Astrocyte (in vitro differentiated cells and primary cell): ENCODE measurements around the gene MKI67.

Source experiments
- EZH2 ChIP-seq: IDR thresholded peaks from 2 replicates; pipeline ENCODE4 v1.6.1; 2012; ENCODE audit warnings: mild to moderate bottlenecking, low read length, inconsistent platforms; ENCODE audit not compliant: insufficient read depth
- TF ChIP-seq, protein P1 (sequence below): IDR thresholded peaks from 2 replicates; pipeline ENCODE4 v1.5.1; 2011; ENCODE audit warnings: low read depth, mild to moderate bottlenecking, inconsistent platforms, low read length, moderate library complexity; ENCODE audit not compliant: insufficient read depth

DNA sequence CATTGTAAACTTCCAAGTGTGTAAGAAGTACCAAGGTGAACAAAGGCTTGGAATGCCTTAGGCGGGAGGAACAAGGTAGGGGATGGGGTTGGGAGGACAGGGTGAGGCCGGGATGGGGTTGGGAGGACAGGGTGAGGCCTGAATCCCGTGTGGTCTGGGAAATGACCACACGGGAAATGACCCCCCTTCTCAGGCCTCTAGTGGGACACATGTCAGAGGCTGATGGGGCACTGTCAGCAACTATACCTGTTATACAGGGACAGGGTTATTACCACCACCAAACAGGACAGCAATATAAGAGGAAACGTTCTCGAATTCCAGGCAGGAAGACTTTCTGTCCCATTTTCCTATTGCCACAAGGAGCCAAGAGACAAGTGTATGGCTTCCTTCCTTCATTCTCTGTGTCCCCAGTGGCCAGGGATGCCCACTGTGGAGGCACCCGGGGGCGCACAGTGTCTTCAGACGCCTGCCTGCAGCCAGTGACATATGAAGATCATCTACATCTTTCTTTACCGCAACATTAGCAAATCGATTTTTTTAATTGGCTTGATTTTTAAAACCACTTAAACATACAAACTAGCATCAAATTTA lies 1.3 kb downstream of the MKI67 start:
- TF ChIP-seq, protein P1, sequence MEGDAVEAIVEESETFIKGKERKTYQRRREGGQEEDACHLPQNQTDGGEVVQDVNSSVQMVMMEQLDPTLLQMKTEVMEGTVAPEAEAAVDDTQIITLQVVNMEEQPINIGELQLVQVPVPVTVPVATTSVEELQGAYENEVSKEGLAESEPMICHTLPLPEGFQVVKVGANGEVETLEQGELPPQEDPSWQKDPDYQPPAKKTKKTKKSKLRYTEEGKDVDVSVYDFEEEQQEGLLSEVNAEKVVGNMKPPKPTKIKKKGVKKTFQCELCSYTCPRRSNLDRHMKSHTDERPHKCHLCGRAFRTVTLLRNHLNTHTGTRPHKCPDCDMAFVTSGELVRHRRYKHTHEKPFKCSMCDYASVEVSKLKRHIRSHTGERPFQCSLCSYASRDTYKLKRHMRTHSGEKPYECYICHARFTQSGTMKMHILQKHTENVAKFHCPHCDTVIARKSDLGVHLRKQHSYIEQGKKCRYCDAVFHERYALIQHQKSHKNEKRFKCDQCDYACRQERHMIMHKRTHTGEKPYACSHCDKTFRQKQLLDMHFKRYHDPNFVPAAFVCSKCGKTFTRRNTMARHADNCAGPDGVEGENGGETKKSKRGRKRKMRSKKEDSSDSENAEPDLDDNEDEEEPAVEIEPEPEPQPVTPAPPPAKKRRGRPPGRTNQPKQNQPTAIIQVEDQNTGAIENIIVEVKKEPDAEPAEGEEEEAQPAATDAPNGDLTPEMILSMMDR: no peak
- TF ChIP-seq EZH2: no peak
